Occipital lobe (tissue), 2 donors: ENCODE results near the gene HAUS1. TPM values are rescaled to one million over a fixed set of nuclear protein-coding genes. Genes with fewer than 3 reads are reported as not detected.

Experiments
- DNase-seq: peaks from one replicate; lab custom pipeline; 2025; lab: John Stamatoyannopoulos, UW
- total RNA-seq: library from RNA; depleted of rRNA; stranded (reverse); fragments of >200 nt; gene quantifications from one replicate; pipeline ENCODE4 v1.2.3, GENCODE V29; 2014

The HAUS1 gene
- total RNA-seq, result 34.8 TPM

GRCh38 chr18:46104128-46104911 lies at the start of gene HAUS1:
TSS of gene HAUS1 (plus strand) at chr18:46104385. CDS start at chr18:46104412, 27 bp downstream.
- DNase-seq, result peak; percentile 91

DNA sequence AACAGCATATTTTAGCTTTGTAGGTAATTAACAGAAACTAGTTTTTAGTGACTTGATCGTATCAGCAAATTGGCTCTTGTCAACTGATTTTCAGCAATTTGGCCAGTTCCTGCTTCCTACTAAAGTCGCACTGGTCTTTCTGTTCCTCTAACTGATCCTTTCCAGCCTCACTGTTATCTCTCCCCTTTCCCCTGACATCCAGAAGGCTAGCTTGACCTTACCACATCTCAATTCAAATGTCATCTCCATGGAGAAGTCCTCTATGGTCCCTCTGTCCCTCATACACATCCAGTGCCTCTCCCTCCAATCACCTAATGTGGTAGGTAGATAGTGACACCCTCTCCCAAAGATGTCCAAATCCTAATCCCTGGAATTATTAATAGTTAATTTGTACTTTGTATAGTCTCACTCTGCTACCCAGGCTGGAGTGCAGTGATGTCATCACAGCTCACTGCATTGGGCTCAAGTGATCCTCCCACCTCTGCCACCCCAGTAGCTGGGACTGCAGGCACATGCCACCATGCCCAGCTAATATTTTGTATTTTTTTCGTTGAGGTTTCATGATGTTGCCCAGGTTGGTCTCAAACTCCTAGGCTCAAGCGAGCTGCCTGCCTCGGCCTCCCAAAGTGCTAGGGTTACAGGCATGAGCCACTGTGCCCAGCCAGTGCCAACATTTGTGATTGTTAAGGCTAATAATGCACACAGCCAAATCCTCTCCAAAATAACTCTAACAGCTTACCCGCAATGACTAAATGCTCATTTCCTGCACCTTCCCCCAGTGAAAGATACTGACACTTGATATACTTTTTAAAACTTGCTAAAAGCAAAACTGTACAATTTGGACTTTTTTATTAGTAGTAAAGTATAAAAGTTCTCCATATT lies 49.0 kb upstream of the HAUS1 start:
- no peak for DNase-seq

DNA sequence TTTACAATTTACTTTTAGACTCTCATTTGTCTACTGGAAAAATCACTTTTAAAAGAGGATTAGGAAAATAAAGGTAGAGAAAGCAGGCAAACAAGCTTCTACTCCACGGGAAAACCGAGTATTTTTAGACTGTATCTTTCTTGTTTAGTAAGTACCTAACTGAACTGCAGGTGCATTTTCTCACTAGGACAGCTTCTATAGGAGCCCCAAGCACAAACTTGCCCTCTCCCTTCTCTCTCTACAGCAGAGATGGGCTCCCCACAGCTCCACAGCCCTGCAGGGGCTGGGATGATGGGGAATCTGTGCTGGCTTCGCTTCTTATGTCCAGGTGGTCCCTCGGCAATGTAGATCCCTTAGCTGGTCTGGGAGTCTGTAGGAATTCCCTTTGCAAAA lies 48.4 kb upstream of the HAUS1 start:
- no peak for DNase-seq

DNA sequence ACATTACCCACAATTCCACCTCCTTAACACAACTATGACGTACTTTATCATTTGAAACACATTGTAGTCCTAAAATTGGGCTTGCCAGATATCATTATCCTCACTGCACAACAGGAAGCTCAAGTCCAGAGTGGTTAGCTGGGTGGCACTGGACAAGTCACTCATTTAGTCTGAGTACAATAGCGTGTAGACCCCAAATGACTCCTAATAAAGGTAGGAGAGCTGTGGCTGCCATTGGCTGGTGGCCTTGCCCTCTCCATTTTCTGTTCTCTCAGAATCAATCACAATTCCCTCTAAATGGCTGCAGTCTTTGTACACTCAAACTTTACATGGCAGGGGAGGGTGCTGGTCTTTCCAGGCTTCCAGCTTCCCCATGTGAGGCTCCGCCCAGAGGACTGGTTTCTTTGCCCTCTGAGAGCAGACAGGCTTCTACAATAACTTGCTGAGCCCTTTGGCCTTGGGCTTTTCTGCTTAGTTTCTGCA lies 43.8 kb upstream of the HAUS1 start:
- DNase-seq, result no peak

DNA sequence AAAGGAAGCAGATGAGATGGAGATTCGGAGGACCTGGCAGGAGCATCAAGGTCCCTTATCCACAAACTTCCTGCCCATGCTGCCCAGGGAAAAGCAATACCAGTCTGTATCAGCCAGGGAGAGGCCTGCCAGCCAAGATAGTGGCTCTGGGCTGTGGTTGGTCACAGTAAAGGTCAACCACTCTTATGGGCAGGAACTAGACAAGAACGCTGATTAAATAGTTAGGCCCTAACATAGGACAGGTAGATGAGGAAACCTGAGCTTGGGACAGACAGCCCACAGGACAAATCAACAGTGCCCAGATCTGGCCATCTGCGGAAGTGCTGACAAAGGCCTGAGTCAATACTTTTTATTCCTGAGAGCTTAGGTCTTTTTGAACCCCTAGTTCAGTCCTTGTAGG lies 42.8 kb upstream of the HAUS1 start:
- no peak for DNase-seq

GRCh38 chr18:46061796-46062195 lies 42.4 kb upstream of the HAUS1 start:
- no peak for DNase-seq

GRCh38 chr18:46062781-46063180 lies 41.4 kb upstream of the HAUS1 start:
- no peak for DNase-seq

DNA sequence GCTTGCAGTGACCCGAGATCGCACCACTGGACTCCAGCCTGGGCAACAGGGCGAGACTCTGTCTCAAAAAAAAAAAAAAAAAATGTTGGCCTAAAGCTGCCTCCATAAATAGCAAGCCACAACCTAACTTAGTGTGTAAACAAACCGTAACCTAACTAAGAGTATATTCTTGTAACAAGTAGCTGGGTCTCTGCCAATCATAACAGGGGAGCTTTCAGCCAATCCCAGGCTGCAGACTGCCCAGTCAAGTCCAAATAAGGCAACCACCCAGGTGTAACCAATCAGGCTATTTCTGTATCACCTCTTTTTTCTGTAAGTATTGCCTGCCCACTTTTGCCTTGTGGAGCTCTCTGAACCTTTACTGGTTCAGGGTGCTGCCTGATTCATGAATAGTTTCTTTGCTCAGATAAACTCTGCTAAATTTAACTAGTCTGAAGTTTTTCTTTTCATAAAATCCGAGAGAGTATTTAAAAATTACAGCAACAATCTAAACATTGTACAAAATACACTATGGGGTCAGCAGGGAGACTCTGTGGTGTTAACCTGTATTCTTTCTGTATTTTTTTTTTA lies 36.7 kb upstream of the HAUS1 start:
- no peak for DNase-seq

DNA sequence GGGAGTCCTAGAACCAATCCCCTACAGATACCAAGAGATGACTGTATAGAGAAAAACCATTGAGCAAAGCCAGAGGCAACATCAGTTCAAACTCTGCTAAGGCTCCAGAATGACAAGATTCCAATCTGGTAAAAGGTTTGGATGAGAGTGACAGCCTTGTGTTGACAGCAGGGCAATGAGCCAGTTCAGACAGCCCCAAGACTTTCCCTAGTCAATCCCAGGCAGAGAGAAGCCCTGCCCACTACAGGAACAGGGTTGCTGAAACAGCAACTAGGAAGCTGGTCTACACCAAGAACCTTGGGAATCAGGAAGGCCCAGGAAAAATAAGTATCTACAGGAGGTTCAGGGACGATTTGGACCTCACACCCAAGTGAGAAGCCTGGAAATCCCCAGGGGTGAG lies 35.4 kb upstream of the HAUS1 start:
- DNase-seq, result no peak

DNA sequence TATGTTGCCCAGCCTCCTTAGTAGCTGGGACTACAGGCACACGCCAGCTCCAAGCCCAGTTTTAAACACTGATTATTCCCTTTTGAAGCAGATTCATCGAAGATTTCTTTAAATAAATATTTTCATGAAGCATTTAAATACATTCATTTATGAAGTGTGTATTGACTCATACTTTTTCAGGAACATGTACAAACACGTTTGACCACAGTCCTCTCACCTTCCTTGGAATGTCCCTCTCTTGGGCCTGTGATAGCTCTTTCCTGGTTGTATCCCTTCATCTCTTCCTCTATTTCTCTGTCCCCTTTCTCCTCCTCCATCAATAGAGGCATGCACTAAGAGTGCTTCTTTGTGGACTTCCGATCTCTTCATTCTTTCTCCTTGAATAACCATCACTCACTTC lies 34.7 kb upstream of the HAUS1 start:
- no peak for DNase-seq

GRCh38 chr18:46070232-46070631 lies 34.0 kb upstream of the HAUS1 start:
- no peak for DNase-seq

GRCh38 chr18:46070815-46071652 lies 33.2 kb upstream of the HAUS1 start:
- no peak for DNase-seq

- no peak for DNase-seq
Measured at GRCh38 chr18:46071653-46072375, 32.4 kb upstream of the HAUS1 start, which contains the start of gene PSTPIP2. TSS of gene PSTPIP2 (minus strand) at chr18:46072260. CDS start at chr18:46072188, 72 bp downstream.

DNA sequence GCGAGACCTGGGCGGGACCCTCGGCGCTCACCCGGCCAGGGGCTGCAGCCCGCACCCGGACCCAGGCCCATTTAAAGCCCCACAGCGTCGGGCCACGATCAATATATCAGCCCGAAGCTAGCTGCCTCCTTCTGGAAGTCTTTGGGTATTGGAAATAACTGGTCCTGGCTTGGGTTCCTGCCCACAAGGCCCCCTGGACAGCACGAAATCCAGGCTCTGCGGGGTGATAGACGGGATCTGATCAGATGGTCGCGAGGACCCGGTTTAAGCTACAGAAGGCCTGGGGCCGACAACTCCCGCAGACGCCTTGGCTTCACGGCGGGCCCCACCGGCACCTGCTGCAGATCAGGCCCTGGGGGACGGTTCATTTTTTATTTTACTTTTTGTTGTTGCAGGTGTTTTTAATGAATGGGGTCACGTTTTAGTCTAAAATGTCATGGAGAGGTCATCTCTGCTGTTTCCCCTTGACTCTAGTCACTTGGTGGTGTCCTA lies 31.8 kb upstream of the HAUS1 start:
- no peak for DNase-seq

- no peak for DNase-seq
Measured at GRCh38 chr18:46072959-46073358, 31.2 kb upstream of the HAUS1 start.

GRCh38 chr18:46073474-46074331 lies 30.5 kb upstream of the HAUS1 start:
- no peak for DNase-seq

GRCh38 chr18:46079336-46079735 lies 24.8 kb upstream of the HAUS1 start:
- DNase-seq, result no peak

DNA sequence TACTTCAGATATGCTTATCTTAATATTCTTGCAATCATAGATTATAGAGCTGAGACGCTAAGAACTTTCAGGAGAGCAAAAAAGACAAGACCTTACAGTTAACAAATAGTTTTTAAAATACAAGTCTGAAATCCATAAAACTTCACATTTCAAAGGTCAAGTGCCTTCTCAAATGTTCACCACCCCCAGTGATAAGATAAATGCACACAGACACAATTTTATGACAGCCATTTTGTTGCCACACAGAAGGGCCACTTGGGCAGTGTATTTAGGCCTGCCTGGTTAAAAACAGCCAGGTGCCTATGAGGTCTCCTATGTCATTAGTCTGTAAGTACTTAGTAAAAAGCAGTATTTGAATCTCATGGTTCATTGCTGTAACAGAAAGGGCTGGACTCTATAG lies 24.0 kb upstream of the HAUS1 start:
- DNase-seq, result no peak

DNA sequence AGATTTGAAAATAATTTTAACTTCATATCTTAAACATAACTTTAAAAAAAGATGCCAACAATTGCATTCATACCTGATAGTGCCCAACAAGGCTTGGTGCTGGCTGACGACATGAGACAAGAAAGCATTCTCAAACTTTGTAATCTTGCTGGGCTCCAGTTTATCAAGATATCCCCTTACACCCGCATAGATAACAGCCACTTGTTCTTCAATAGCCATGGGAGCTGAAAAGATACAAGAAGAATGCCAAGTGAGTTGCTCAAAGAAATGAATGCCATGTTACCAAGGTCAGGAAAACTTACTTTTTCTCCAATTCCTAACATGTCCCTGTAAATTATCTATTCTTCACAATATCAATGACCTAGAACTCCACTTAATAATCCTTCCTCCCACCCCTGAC lies 19.8 kb upstream of the HAUS1 start:
- DNase-seq, result no peak
